Cortex of kidney (tissue), 1 donor: ENCODE results near the gene OPN1MW.
"Not testable (repeated sequence)": the region's sequence is repeated elsewhere in the genome, so short reads cannot be mapped to it uniquely, and the experiment has no call there.

Experiments
- DNase-seq: peaks from one replicate; lab custom pipeline; 2025; lab: John Stamatoyannopoulos, UW

OPN1MW gene

DNA sequence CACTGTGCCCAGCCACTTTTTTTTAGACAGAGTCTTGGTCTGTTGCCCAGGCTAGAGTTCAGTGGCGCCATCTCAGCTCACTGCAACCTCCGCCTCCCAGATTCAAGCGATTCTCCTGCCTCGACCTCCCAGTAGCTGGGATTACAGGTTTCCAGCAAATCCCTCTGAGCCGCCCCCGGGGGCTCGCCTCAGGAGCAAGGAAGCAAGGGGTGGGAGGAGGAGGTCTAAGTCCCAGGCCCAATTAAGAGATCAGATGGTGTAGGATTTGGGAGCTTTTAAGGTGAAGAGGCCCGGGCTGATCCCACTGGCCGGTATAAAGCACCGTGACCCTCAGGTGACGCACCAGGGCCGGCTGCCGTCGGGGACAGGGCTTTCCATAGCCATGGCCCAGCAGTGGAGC is at the start of gene OPN1MW:
Gene OPN1MW, plus strand, starts transcription at position 301 of the 400 bp plus-strand sequence. Its CDS starts 82 bp downstream, at position 383.
- DNase-seq: not testable (repeated sequence)

DNA sequence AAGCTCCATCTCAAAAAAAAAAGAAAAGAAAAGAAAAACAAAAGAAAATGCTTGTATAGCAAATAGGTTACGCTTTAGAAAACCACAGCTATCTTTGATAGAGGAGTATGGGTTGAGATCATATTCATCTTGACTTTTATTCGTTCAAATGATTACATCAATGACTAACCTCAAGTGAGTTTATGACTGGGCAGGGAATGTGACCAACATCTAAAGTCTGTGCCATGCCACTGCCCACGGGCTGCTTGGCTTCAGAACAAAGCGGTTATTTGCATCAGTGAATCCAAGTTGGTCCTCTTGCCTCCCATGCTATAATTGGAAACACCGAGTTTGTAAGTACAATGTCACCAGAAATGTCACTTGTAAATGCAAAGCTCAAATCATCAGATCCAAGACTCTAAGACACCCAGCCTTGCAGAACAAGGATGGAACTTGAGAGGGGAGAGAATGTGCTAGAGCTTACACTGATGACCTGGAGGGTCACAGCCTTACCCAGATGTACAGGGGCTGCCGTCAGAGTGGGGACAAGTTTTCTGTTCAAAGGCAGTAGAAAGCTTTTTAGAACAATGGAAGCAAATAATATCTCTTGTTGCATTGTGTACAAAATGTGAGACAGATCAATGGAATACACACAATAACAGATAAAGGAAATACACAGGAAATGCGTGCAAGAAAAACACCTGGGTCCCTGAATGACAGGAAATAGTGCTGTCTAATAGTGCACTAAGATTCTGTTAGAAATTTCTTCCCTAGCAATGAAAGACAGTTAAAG is 46.8 kb upstream of the OPN1MW start:
- DNase-seq: no peak

GRCh38 chrX:154136627-154137161 is 45.7 kb upstream of the OPN1MW start:
- DNase-seq: no peak

DNA sequence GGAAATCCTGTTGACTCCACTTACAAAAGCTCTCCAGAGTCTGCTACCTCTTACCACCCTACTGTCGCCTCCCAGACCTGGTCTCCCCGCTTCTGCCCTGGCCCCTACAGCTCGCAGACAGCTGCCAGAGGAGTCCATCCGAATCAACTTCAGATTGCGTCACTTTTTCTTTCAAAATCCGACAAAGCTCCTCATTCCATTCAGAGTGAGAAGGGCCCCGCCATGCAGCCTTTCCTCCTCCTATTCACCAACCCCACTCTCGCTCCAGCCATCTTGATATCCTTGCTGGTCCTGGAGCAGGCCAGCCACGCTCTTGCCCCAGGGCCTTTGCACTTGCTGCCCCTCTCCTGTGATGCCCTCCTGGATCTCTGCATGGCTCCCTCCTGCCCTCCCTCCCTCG is 43.5 kb upstream of the OPN1MW start:
- DNase-seq: no peak

DNA sequence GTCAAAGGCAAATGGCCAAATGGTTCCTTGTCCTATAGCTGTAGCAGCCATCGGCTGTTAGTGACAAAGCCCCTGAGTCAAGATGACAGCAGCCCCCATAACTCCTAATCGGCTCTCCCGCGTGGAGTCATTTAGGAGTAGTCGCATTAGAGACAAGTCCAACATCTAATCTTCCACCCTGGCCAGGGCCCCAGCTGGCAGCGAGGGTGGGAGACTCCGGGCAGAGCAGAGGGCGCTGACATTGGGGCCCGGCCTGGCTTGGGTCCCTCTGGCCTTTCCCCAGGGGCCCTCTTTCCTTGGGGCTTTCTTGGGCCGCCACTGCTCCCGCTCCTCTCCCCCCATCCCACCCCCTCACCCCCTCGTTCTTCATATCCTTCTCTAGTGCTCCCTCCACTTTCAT is 42.2 kb upstream of the OPN1MW start:
- DNase-seq: no peak

DNA sequence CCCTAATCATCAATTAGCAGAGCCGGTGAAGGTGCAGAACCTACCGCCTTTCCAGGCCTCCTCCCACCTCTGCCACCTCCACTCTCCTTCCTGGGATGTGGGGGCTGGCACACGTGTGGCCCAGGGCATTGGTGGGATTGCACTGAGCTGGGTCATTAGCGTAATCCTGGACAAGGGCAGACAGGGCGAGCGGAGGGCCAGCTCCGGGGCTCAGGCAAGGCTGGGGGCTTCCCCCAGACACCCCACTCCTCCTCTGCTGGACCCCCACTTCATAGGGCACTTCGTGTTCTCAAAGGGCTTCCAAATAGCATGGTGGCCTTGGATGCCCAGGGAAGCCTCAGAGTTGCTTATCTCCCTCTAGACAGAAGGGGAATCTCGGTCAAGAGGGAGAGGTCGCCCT is 41.7 kb upstream of the OPN1MW start:
- DNase-seq: no peak

DNA sequence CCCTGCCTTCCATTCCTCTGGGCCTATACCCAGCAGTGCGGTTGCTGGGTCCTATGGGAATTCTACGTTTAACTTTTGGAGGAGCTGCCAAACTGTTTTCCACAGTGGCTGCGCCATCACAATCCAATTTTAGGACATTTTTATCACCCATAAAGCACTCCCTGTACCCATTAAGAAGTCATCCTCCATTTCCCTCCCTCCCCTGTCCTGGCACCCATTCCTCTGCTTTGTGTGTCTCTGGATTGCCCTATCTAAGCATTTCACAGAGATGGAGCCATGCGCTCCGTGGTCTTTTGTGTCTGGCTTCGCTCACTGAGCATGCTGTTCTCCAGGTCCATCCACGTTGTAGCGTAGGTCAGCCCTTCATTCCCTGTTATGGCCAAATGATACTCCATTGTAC is 40.0 kb upstream of the OPN1MW start:
- no peak for DNase-seq

DNA sequence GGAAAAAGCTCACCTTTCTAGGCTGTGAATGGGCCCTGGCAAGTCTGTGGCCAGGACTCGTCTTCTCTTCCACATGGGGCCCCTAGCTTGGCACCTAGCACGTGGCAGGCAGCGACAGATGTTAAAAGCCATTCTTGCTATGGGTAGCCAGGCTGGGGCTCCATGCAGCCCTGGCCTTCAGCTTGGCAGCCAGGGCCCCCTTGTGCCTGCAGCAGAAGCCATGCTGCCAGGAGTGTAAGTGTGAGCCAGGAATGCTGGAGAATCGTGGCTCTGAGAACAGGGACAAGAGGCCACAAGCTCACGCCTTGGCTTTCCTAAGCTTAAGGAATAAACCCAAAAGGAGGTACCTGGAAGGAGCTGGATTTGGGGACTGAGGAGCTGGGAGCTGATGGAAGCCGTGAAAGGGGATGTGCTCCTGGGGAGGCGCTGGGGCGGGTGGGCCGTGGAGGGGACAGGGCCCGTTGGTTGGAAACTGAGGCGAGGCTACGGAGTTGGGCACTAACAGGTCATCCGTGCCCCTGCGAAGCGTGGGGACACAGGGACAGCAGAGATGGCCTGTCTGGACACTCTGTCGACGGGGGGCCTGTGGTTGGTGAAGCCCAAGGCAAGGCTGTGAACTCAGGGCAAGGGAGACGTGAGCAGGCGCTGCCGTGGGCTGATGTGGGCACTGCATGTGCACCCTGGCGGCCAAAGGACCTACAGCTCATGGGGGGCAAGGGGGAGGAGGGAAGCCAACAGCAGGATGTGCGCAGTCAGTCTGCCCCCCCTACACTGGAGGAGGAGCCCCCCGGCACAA is 39.2 kb upstream of the OPN1MW start:
- DNase-seq: no peak

DNA sequence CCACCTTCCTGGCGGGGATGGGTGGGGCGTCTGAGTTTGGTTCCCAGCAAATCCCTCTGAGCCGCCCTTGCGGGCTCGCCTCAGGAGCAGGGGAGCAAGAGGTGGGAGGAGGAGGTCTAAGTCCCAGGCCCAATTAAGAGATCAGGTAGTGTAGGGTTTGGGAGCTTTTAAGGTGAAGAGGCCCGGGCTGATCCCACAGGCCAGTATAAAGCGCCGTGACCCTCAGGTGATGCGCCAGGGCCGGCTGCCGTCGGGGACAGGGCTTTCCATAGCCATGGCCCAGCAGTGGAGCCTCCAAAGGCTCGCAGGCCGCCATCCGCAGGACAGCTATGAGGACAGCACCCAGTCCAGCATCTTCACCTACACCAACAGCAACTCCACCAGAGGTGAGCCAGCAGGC is 38.4 kb upstream of the OPN1MW start, which contains the start of gene OPN1LW:
Gene OPN1LW, plus strand, starts transcription at position 234 of the 400 bp plus-strand sequence. Its CDS starts 41 bp downstream, at position 275.
- DNase-seq: not testable (repeated sequence)

- not testable (repeated sequence) for DNase-seq
Observed at GRCh38 chrX:154151030-154151429, 31.4 kb upstream of the OPN1MW start.

DNA sequence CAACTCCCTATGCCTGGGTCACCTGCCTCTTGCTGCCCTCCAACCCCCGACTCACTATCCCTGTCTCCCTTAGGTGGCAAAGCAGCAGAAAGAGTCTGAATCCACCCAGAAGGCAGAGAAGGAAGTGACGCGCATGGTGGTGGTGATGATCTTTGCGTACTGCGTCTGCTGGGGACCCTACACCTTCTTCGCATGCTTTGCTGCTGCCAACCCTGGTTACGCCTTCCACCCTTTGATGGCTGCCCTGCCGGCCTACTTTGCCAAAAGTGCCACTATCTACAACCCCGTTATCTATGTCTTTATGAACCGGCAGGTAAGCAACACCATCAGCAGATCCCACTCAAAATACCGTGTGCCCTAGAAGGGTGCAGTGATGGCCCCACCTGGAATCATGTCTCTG is 26.2 kb upstream of the OPN1MW start:
- DNase-seq: not testable (repeated sequence)

DNA sequence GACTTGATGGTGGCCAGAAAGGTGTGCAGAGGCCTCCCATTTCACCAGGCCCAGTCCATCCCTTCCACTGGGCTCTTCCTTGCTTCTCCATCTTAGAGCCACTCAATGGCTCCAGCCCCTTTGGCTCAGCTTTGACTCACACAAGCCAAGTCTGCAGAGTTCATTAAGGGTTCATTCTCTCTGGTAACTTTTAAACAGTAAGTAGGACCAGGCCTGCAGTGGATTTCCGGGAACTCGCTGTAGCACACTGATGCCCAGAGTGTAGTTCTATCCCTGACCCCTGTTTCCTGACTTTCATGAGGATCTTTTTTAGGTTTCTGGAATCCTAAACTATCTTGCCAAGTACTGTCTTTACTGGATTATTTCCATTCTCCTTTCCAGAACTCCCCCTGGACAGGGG is 25.2 kb upstream of the OPN1MW start:
- not testable (repeated sequence) for DNase-seq

DNA sequence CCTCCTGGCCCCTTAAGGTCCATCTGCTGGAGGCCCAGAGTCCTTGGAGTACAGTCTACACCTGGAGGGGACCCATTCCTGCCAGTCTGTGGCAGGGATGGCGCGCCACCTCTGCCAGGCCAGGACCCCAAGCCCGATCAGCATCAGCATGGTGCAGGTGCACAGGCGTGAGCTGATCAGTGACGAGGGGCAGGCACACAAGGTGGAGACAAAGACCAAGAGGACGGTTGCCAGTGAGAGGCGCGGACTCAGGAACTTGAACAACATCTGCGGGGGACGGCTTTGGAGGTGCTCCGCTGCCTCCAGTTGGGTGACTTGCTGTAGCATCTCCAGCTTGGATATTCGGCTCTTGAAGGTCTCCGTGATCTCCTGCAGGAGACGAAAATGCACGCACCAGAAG is 23.1 kb upstream of the OPN1MW start:
- not testable (repeated sequence) for DNase-seq

DNA sequence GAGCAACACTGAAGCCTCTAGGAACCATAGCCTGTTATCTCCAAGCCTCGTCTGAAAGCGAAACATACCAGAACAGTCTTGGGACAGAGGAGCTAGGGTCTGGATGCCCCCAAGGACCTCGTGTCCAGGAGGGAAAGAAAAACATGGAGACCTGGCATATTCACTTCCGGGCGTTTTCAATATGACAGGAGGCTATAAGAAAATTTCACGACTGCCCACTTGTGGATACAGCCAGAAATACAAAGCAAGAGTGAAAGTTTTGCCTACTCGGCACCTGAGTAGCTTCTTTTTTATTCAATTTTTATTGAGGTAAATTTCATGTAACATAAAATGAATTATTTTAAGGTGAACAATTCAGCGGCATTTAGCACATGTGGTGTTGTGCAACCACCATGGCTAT is 17.5 kb upstream of the OPN1MW start:
- DNase-seq: not testable (repeated sequence)

- DNase-seq: not testable (repeated sequence)
Observed at GRCh38 chrX:154168384-154168783, 14.0 kb upstream of the OPN1MW start.

DNA sequence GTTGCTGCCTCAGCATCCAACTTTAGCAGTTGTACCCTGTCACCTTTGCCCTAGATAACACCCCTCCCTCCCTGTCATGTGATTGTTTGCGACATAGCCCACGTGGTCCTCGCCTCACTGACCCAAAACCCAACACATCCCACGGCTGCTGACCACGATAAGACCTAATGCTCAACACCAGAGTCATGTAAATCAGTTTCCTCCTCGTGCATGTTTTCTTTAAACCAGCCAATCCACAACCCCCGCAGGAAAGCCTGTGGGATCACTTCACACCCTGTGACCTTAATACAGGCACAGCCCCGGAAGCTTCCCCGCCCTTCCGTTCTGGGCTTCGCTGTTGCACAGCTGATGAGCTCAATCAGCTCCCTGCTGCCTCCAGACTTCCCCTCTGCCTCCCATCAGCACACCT is 9.9 kb upstream of the OPN1MW start:
- DNase-seq: not testable (repeated sequence)

- not testable (repeated sequence) for DNase-seq
Observed at GRCh38 chrX:154174356-154174755, 8.0 kb upstream of the OPN1MW start.

GRCh38 chrX:154183794-154184193 is 1.4 kb downstream of the OPN1MW start:
- DNase-seq: not testable (repeated sequence)

- not testable (repeated sequence) for DNase-seq
Observed at GRCh38 chrX:154192846-154193245, 10.4 kb downstream of the OPN1MW start.

GRCh38 chrX:154194316-154194715 is 11.9 kb downstream of the OPN1MW start:
- DNase-seq: not testable (repeated sequence)

DNA sequence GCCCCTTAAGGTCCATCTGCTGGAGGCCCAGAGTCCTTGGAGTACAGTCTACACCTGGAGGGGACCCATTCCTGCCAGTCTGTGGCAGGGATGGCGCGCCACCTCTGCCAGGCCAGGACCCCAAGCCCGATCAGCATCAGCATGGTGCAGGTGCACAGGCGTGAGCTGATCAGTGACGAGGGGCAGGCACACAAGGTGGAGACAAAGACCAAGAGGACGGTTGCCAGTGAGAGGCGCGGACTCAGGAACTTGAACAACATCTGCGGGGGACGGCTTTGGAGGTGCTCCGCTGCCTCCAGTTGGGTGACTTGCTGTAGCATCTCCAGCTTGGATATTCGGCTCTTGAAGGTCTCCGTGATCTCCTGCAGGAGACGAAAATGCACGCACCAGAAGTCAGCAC is 14.1 kb downstream of the OPN1MW start:
- DNase-seq: not testable (repeated sequence)

DNA sequence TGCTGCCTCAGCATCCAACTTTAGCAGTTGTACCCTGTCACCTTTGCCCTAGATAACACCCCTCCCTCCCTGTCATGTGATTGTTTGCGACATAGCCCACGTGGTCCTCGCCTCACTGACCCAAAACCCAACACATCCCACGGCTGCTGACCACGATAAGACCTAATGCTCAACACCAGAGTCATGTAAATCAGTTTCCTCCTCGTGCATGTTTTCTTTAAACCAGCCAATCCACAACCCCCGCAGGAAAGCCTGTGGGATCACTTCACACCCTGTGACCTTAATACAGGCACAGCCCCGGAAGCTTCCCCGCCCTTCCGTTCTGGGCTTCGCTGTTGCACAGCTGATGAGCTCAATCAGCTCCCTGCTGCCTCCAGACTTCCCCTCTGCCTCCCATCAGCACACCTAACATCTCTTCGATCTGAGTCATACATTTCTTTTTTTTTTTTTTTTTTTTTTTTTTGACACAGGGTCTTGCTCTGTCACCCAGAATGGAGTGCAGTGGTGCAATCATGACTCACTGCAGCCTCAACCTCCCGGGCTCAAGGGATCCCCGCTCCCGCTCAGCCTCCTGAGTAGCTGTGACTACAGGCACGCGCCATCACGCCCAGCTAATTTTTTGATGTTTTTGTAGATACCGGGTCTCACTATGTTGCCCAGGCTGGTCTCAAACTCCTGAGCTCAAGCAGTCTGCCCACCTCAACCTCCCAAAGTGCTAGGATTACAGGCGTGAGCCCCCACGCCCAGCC is 27.4 kb downstream of the OPN1MW start:
- DNase-seq: not testable (repeated sequence)
